Activated CD8-positive, alpha-beta memory T cell treated with anti-CD3 and anti-CD28 coated beads for 4 hours (primary cell): ENCODE data around the gene CACNA1A.
"Not testable (repeated sequence)": the region's sequence is repeated elsewhere in the genome, so short reads cannot be mapped to it uniquely, and the experiment has no call there.

Experiments
- DNase-seq, 2 donors: peaks; one replicate each; pipeline ENCODE4 v3.0.0-alpha.2; 2020; ENCODE audit warnings: low read depth in 2 of 2

CACNA1A gene

DNA sequence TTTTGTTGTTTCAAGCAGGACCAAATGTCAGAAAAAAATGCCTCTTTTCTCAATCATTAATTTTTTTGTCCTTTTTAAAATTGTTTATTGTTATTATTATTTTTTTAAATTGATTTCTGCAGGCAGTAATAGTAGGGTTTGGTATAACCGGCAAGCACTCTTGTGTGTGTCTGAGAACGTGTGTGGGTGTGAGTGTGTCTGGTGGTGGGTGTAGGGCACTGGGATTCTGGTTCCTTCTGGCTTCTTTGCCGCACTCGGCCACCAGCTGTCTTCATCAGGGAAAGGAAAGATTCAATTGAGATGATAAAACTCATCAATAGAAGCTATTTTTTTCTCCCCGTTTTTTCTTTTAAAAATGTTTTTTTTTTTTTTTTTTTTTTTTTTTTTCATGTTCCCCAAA is 299.7 kb downstream of the CACNA1A start:
- DNase-seq: no peak

GRCh38 chr19:13202112-13202511 is 304.2 kb downstream of the CACNA1A start:
- DNase-seq: not testable (repeated sequence)

DNA sequence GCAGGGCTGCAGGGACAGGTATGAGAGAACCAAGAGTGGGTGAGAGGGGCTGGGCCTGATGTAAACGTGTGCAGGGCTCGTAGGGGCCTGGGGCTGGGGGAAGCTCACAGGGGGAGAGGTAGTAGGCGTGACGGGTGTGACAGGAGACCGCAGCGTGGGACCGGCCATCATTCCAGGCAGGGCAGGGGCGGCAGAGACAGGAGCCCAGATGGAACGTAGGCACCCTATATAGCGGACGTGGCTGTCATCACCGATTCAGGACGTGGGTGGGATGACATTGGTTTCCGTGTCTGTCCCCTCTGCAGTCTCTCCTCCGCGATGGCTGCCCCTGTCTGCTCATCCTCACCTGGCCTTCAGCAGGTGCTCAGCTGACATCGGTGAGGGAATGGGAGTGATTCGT is 307.6 kb downstream of the CACNA1A start:
- no peak for DNase-seq

- no peak for DNase-seq
Measured at GRCh38 chr19:13195678-13196077, 310.6 kb downstream of the CACNA1A start.

DNA sequence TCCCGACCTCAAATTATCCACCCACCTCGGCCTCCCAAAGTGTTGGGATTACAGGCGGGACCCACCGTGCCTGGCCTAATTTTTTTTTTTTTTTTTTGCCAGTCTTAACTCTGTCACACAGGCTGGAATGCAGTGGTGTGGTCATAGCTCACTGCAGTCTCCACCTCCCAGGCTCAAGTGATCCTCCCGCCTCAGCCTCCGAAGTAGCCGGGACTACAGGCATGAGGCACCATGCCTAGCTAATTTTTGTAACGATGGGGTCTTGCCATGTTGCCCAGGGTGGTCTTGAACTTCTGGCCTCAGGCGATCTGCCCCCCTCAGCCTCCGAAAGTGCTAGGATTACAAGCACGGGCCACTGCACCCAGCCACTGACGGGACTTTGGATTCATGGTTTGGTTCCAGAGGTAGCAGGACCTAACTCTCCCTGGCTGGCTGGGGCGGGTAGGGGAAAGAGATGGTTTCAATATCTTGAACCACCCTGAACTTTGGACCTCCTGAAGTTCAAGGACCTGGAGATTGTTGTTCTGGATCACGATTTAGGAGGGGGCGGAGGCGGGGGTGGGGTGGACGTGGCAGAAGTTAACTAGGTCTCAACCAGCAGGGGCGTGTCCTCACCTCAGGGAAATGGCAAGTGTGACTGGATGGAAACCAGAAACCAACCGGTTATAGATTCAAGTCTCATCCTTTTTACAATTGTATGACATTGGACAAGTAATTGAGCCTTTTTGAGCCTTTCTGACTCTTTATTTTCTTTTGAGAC is 315.3 kb downstream of the CACNA1A start:
- no peak for DNase-seq

GRCh38 chr19:13189600-13189999 is 316.7 kb downstream of the CACNA1A start:
- no peak for DNase-seq

- DNase-seq: no peak
Measured at GRCh38 chr19:13187419-13187818, 318.9 kb downstream of the CACNA1A start.

GRCh38 chr19:13186688-13187087 is 319.6 kb downstream of the CACNA1A start:
- not testable (repeated sequence) for DNase-seq

DNA sequence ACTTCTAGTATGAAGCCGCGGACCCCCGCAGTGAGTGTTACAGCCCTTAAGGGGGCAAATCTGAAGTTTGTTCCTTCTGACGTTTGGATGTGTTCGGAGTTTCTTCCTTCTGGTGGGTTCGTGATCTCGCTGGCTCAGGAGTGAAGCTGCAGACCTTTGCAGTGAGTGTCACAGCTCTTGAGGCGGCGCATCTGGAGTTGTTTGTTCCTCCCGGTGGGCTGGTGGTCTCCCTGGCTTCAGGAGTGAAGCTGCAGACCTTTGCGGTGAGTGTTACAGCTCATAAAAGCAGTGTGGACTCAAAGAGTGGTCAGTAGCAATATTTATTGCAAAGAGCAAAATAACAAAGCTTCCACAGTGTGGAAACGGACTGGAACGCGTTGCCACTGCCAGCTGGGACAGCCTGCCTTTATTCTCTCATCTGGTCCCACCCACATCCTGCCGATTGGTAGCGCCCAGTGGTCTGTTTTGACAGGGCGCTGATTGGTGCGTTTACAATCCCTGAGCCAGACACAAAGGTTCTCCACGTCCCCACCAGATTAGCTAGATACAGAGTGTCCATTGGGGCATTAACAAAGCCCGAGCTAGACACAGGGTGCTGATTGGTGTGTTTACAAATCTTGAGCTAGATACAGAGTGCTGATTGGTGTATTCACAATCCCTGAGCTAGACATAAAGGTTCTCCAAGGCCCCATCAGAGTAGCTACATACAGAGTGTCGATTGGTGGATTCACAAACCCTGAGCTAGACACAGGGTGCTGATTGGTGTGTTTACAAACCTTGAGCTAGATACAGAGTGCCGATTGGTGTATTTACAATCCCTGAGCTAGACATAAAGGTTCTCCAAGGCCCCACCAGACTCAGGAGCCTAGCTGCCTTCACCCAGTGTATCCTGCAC is 320.3 kb downstream of the CACNA1A start:
- DNase-seq: not testable (repeated sequence)

- DNase-seq: not testable (repeated sequence)
Measured at GRCh38 chr19:13184926-13185325, 321.4 kb downstream of the CACNA1A start.

GRCh38 chr19:13181747-13182388 is 324.4 kb downstream of the CACNA1A start:
- peak in 1 of 2 donors; percentile 38 for DNase-seq

DNA sequence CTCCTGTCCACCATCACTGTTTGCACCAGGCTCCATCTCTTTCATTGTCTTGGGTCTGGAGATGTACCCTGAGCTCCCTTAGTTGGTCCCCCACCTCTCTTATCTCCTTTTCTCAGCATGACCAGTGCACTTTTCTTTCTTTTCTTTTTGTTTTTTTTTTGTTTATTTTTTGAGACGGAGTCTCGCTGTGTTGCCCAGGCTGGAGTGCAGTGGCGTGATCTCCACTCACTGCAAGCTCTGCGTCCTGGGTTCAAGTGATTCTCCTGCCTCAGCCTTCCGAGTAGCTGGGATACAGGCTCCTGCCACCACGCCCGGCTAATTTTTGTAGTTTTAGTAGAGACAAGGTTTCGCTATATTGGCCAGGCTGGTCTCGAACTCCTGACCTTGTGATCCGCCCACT is 328.0 kb downstream of the CACNA1A start:
- not testable (repeated sequence) for DNase-seq

DNA sequence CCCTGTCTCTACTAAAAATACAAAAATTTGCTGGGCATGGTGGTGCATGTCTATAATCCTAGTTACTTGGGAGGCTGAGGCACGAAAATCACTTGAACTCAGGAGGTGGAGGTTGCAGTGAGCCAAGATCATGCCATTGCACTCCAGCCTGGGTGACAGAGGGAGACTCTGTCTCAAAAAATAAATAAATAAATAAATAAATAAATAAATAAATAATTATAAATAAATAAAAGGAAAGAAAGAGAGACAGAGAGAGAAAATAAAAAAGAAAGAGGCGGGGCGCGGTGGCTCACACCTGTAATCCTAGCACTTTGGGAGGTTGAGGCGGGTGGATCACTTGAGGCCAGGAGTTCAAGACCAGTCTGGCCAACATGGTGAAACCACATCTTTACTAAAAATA is 328.7 kb downstream of the CACNA1A start:
- not testable (repeated sequence) for DNase-seq

DNA sequence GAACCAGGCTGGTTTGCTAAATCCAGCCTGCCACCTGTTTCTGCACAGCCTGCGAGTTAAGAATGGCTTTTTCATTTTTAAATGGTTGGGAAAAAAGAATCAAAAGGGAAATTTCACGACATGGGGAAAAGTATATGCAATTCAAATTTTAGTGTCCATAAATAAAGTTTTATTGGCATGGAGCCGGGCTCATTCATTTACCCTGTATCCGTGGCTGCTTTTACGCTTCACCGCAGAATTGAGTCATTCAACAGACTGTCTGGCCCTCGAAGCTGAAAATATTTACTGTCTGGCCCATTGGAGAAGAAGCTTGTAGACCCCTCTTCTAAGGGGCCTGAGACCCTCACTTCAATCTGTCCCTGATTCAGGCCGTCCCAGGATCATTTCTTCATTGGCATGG is 329.9 kb downstream of the CACNA1A start:
- DNase-seq: no peak

DNA sequence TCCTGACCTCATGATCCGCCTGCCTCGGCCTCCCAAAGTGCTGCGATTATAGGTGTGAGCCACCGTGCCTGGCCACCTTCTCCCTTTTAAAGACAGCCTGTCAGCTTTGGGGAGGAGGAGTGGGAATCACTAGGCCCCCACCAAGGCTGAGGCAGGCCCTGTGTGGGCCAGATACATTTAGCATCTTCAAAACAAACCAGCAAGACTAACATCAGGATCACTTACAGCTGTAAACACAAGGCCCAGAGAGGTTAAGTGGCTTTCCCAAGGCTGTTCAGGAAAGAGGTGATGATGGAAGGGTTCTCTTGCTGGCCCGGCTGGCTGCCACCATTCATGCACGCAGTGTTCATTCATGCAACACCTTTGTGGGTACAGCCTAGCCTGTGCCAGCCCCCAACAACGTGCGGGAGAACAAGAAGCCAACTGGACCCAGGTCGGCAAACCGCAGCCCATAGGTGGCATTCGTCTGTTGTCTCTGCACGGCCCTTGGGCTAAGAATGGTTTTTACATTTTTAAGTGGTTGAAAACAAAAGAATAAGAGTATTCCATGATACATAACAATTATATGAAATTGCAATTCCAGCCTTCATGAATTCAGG is 333.0 kb downstream of the CACNA1A start:
- no peak for DNase-seq

DNA sequence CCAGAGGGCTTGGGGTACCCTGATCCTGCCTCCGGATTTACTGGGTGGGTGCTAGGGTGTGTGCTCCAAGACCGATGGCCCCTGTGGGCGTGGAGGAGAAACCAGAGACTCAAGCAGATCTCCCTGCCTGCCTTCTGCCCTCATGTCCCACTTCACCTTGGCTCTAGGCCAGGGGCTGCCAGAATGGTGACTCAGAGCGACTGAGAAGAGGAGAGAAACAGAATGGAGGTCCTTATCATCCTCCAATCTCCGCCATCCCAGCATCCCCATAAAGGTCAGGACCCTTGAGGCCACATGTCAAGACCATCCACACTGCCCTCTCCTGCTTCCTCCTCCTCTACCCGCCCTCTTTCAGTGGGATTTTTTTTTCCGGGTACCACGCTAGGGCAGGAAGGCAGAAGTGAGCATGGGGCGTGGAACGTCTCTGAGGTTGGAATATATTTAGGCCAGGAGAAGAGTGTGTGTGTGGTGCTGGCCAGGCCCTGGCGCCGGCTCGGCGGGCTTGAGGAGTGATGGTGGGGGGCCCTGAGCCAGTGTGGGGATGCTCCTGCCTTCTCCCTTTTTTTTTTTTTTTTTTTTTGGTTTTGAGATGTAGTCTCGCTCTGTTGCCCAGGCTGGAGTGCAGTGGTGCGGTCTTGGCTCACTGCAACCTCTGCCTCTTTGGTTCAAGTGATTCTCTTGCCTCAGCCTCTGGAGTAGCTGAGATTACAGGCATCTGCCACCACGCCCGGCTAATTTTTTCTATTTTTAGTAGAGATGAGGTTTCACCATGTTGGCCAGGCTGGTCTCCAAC is 333.7 kb downstream of the CACNA1A start:
- peak; percentile 63 to 73 for DNase-seq

- DNase-seq: no peak
Measured at GRCh38 chr19:13171146-13171545, 335.1 kb downstream of the CACNA1A start.

DNA sequence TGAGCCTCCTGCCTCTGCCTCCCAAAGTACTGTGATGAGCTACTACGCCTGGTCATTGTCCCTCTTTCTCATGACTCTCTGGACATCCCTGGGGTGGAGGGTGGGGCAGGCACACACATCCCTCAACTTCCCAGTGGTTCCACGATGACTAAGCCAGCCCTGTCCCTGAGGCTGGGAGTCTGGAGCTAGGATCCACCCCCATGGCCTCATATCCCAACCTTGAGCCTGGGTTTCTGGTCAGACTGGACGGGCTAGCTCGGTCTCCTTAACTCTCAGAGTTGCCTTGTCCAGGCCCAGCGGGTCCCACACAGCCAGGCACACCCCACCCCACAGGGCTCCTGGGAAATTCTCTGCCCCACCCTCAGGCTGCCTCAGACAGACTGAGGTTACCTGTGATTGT is 336.5 kb downstream of the CACNA1A start:
- no peak for DNase-seq

- DNase-seq: not testable (repeated sequence)
Measured at GRCh38 chr19:13166151-13166550, 340.1 kb downstream of the CACNA1A start.

GRCh38 chr19:13165162-13165997 is 340.9 kb downstream of the CACNA1A start:
- no peak for DNase-seq
